ENCODE measurements around the gene OSBPL3.

GRCh38 chr7:24854866-24855265 is 125.1 kb downstream of the OSBPL3 start:
- TF ChIP-seq CTCF (conservative IDR thresholded peaks at IDR 0.05 in 1 of 2, IDR thresholded peaks at IDR 0.05 in 1 of 2; ENCODE audit: extremely low read depth in 1 of 2, insufficient read depth in 1 of 2, low read depth in 1 of 2, low read length in 2 of 2): no peak
- TF ChIP-seq EZH2 (IDR thresholded peaks at IDR 0.05; ENCODE audit: borderline replicate concordance, low read length): no peak

All from mammary epithelial cell (primary cell).